ENCODE results near the gene HYDIN.

HYDIN gene

DNA sequence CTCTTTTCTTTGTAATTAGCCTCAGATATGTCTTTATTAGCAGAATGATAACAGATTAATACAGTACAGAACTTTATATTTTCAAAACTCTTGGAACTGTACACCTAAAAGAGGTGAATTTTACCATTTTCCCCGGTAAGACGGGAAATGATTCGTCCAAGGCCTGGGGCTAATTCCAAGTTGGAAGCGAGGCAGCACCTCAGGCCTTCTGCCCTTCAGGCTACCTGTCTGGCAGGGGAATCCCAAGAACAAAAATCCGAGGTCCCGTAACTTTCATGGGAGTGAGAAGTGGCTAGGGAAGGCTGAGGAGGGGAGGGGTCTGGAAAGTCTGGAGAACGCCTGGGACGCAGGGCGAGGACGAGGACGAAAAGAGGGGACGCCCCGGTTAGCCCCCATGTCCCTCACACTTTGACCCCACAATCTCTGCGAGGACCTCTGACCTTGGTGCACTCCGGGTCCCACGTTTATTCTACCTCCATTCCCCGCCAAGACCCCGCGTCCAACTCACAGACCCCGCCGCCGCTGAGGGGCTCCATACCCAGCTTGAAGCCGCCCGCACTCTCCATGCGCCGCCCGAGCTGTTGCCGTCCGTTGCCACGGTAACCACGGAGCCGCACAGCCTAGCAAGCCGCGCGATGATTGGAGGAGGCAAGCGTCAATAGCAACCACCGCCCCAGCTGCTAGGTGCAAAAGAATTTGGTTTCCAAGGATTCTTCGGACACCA is at the start of gene HYDIN:
Gene HYDIN, minus strand, starts transcription at position 601 of the 724 bp plus-strand sequence. CDS start 43,827 bp downstream, outside the sequence.
- peak; percentile 21 for DNase-seq

DNA sequence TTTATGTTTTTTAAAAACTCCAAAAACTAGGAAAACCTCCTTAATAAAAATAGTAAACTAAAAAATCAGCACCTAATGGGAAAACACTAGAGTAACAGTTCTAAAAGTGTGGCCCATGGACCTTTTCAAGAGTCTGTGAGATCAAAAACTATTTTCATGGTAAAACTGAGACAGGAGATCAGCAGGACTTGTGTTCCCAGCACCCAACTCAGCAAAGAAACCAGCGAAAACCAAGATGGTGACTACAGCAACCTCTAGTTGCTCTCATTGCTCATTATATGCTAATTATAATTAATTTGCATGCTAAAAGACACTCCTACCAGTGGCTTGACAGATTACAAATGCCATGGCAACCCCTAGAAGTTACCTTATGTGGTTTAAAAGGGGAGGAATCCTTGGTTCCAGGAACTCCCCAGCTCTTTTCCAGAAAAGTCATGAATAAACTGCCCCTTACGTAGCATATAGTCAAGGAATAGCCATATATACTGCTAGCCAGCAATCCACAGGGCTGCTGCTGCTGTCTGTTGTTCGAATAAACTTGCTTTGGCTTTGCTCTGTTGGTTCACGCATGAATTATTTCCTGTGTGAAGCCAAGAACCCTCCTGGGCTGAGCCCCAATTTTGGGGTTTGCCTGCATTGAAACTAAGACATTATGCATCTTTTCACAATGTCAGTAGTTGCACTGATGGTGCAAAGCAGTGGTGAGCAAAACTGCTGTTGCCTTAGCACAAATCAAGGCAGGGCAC is 46.2 kb upstream of the HYDIN start:
- no peak for DNase-seq

DNA sequence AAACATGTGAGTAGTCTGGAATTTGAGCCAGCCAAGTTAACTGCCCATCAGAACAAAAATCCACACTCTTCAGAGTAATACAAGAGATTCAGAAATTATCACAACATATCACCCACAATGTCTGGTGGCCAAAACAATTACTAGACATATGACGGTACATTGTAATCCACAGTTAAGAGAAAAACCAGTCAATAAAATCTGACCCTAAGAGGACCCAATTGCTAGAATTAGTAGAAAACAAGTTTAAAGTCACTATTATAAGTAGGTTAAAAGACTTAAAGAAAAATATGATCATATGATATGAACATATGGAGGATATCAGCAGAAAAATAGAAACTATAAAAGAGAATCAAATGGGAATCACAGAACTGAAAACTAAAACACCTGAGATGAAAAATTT is 42.9 kb upstream of the HYDIN start:
- DNase-seq = no peak

DNA sequence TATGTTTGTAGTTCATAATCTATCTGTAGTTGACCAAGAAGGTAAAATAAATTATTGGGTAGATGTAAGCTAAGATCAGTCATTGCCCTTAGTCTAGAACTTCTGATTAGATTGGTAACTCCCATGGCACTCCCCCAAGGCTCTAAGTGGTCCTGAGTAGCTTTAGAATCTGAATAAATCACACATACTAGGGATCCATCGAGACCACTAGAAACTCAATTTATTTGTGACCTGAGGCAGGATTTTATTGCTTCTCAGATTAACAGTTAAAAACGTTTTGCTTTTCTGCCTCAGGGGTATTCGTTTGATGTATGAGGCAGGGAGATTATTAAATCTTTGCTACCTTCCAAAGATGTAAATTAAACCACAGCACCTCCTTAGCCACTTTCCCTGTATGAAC is 33.8 kb upstream of the HYDIN start:
- DNase-seq = no peak

DNA sequence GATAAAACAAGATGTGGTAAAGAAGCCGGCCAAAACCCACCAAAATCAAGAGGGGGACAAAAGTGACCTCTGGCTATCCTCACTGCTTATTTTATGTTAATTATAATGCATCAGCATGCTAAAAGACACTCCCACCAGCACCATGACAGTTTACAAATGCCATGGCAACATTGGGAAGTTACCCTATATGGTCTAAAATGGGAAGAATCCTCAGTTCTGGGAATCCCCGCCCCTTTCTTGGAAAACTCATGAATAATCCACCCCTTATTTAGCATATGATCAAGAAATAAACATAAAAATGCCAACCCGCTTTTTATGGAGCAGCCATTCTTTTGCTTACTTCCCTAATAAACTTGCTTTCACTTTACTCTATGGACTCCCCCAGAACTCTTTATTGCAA is 33.1 kb upstream of the HYDIN start:
- DNase-seq = no peak

DNA sequence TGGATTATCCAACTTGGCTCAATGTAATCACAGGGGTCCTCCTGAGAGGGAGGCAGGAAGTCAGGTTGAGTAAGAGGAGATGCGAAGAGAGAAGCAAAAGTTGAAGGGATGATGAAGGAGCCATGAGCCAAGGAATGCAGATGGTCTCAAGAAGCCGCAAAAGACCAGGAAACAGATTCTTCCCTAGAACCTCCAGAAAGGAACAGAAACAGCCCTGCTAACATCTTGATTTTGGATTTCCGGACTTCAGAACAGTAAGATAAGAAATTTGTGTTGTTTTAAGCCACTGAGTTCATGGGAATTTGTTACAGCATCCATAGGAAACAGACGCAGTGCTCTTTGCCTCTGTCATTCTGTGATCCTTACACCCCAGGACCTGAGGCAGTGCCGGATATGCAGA is 31.9 kb upstream of the HYDIN start:
- no peak for DNase-seq

DNA sequence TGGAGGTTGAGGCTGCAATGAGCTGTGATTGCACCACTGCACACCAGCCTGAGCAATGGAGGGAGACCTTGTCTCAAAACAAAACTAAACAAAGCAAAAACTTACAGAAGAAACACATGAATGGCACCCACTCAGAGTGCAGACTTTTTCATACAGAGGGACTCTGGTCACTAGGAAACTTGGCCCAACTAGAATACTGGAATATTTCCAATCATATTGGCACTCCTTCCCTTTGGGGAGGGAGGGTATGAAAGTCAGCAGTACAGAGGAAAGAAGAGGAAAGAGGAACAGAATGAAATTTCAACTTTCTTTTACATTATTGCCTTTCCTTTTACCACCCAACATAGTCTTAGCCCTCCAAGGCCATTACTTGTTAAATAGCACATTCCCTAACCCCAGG is 30.5 kb upstream of the HYDIN start:
- DNase-seq = no peak

DNA sequence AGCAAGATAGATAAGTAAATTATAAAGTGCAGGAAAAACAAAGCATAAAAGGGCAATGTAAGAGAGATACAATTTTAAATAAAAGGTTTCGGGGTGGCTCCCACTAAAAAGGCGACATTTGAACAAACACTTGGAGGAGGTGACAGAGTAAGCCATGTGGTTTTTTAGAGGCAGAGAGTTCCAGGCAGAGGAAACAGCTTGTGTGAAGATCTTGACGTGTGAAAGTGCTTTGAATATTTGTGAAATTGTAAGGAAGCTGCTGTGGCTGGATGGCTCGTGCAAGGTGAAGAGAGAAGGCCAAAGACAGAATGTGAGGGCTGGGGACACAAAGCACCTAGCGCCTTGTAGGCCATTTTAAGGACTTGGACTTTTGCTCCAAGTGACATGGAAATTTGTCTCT is 28.6 kb upstream of the HYDIN start:
- DNase-seq = no peak

DNA sequence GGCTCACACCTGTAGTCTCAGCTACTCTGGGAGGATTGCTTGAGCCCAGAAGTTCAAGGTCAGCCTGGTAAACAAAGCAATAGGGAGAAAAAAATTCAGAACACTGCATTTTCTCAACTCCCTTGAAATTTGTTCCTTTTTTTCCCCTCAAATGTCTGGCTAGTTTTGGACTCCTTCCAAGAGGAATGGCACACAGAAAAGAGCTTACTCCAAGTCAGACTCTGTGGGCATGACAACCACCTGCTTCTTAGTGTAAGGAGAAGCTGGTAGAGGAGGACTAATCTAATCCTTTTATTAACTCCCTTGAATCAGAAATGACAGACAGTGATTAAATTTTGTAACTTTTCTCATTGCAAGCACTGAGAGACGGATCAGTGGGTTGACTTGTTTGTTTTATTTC is 27.9 kb upstream of the HYDIN start:
- DNase-seq = no peak

DNA sequence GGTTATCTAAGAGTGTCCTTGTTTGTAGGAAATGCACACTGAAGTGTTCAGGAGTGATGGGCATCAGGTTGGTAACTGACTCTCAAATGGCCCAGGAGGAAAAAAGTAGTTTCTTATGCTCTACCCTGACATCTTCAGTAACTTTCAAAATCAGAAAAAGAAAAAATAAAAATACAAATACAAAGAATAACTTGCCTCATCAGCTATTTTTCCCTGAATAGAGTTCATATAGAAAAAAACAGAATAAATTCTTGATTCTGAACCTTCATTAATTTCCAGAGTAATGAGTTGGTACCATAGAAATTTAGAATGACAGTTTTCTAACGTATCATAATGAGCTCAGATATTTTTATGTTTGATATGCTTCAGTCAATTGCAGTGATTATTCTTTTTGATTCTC is 27.2 kb upstream of the HYDIN start:
- no peak for DNase-seq

DNA sequence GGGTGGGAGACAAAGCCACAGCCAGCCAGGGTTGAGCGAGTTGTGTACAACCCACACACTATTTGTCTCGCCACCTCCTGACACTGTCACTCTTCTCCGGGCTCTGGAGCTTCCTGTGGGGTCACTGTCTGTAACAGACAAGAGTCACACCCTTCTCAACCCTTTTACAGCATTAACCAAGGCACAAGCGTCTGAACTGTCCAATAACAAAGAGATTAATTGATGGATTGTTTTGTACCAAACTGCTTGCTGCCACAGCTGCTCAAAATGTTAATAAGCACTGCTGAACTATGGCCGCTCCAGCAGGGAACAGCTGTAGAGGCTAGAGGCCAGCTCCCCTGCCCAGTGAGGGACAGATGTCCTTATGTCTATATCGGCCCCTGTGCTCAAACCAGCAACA is 25.2 kb upstream of the HYDIN start:
- DNase-seq = no peak

DNA sequence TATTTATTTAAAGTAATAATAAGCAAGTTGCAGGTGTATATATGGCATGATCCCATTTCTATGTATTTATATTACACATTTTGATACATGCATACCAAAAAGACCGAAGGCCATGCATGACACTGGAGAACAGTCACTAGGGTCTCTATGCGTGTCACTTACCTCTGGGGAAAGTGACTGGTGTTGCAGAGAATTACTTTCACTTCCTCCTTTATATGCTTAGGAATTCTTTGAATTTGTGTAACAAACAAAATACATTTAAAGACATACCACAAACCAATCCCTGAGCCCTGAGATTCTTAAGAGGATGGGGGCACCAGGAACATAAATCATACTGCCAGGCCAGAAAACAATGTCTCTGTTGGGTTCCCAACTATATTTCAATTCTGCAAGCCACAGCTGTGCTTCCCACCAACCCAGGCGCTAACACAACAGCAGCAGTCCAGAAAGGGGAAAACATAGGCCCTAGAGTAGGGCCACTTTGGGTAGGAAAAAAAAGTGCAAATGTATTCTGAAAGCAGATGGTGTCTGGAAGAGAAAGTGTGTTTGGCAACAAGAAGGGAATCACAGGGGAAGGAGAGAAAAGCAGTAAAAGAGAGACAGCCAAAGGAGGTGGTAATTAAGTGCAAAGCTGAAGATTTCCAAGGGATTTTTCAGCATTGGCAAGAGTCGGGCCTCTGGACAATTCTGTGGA is 24.5 kb upstream of the HYDIN start:
- DNase-seq = no peak

DNA sequence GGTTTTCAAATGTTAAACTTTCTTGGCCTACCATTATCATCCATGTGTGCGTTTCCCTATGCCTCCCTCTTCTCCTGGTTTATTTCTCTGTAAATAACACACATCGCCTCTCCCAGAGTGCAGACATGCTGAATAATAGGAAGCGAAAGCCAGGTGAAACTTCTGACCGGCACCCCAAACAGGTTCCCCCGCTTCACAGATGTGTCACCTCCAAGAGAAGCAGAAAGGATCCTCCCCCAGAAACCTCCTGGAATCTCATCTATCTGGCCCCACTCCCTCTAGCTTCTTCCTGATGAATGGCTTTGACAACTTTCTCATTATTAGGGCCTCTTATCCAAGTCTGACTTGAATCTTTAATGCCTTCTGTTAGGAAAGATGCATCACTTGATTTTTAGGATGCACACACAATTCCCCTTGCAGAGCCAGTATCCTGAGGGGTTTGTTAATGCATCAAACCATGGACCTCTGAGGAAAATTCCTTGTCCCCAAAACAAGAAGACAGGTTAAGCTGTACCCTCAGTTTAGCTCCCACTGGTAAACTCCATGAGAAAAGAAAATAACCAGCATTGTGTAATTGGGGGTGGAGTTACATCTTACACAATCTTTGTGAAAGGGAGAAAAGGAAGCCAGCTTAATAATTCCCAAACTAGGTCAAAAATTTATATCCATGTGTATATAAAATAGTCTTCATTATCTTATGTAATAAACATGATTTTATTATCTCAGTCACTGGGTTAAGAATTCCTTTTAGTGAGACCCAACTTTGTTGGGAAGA is 20.1 kb upstream of the HYDIN start:
- no peak for DNase-seq

DNA sequence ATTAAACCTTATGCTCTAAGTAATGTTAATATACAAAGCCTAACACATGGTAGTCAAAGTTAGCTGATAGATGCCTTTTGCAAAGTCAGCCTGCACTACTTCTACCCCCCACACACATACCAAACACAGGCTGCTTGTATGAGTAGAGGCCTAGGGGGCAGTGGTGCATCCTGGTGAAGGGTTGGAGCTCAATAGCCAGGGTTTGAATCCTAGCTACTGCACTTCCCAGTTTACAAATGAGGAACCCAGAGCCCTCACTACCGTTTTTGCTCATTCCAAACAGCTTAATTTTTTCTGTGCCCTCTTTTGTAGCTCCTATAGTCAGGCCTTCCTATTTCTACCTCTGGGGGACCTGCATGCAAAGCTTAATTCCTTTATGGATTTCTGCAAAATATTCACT is 18.9 kb upstream of the HYDIN start:
- DNase-seq = no peak

DNA sequence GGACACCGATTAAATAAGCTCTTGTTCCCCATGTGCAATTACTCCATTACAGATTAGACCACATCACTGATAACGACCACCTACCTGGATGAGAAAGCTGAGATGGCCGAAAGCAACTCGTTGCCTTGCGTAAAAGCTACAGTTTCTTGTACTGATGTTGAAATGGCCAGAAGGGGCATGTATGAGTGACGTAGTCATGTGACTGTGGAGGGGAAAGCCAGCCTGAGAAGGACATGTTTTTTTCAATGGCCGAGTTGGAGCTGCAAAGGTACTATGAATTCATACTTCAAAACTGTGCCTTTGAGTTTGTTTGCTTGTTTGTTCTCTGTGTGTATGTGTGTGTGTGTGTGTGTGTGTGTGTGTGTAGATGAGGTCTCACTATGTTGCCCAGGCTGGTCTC is 17.0 kb upstream of the HYDIN start:
- DNase-seq = no peak

DNA sequence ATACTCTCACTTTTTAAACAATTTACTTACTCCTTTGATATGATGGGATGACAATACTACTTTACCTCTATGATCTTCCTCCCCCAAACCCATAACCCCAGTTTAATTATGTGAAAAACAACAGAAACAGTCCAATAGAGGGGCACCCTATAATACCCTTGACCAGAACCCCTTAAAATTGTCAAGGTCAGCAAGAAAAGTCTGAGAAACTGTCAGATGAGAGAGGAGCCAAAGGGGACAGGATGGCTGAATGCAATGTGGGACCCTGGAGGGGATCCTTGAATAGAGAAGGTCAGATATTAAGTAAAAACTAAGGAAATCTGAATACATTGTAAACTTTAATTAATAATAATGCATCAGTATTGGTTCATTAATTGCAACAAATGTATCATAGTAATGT is 15.8 kb upstream of the HYDIN start:
- no peak for DNase-seq

DNA sequence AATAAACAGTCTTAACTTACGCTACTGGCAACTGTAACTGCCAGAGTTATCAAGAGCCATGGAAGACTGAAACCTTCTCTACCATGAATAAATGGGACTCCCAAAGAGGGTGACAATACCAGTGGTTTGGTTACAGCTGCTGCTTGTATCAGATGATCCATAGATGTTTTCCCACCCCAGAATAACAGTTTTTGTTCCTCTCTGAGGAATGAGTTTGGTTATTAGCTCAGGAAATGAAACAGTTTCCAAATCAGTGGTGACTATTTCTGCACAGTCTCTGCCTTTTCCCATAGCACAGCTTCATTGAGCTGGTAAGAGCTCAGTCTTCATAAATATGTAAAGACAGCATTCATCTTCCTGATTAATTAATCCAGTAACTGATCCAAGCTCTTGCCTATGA is 14.0 kb upstream of the HYDIN start:
- no peak for DNase-seq

DNA sequence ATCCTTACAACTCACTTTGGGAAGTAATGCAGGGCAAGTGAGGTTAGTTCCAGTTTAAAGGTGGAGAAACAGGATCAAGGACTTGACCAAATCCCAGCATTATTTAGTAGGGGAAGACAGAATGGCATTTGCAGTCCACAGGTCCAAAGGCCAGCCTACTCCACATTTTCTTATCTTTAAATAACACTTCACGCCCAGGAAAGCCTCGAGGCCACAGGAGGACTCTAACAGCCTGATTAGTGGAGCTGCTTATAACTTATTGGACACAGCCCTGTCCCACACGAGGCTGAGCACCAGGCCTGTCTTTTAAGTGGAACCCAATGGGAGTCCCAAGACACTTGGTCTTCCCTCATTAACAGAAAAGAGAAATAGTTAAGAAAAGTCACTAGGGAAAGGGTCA is 12.1 kb upstream of the HYDIN start:
- no peak for DNase-seq

DNA sequence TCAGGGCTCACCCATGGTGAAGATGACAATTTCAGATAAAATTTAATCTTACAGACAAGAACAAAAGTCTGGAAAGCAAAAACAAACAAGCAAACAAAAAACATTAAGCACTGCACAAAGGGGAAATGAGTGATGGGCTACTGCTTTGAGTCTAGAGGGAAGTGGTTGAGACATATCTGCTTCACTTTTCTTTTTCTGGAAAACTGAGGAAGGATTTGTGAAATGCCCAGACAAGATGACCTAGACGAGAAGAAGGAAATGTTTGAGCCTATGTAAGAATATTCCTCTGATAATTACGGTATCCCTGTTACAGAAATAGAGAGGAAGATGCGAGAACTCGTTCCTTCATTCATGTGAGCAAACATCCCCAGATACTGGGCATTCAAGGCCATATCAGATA is 11.5 kb upstream of the HYDIN start:
- DNase-seq = no peak

DNA sequence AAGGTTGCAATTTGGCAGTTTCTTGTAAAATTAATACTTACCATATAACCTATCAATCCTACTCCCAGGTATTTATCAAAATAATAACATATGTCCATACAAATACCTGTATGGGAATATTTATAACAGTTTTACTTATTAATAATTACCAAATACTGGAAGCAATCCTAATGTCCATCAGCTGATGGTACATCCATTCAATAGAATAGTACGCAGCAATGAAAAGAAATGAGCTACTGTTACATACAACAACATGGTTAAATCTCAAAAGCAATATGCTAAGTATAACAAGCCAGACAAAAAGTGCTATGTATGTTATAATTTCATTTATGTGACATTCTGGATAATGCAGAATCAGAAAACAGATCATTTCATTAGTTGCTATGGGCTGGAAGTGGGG is 1.2 kb downstream of the HYDIN start:
- DNase-seq = no peak

DNA sequence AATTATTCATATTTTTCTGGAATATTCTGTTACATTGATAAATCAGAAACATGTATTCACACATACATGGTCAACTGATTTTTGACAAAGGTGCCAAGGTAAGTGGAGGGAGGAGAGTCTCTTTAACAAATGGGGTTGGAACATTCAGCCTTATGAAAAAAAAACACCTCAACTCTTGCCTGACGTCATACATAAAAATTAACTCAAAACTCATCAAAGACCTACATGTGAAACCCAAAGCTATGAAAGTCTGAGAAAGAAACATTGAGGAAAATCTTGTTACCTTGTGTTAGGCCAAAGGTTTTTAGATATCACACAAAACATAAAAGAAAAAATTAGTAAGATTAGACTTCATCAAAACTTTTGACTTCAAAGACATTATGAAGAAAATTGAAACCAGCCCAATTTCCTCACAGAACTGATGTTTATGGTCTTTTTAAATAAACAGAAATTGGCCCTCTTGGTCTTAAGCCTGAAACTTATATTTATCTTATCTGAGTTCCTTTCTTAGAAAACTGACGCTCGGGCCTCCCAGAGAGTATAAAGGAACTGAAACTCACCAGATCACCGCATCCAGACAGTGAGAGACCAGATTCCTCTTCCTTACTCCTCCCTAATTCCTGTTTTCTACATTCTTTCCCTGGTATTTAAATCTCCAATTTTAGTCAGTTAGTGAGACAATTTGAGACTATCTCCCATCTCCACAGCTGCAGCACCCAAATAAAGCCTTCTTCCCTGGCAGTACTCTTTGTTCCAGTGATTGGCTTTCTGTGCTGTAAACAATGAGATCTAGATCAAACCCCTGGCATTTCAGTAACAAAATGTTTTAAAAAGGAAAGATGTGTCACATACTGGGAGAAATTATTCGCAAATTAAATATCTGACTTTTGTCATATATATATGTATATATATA is 4.0 kb downstream of the HYDIN start:
- DNase-seq = no peak

DNA sequence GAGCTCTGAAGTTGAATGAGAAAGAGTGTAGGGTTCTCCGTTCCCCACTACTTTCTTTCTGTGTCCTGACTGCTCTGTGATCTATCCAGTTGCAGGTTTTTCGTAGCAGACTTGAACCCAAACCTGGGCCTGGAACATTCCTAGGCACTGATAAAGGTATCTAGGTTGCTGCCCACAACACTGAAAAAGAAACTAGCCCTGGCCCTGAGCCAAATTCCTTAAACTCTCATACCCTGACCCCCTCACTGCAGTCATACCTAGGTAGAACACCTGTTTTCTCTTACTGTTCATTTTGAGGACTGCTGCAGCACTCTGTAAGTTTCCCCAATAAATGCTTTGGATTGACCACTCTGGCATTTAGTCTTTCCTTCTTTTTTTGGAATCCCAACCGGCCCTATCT is 5.4 kb downstream of the HYDIN start:
- DNase-seq = no peak

Data from NCI-H526 treated with DMSO at 0.1 percent for 48 hours (cell line).